DOHH2 (cell line): Measurements from ENCODE around the gene FUOM.

ENCODE experiments used
- H3F3A ChIP-seq: fragments of 200-600 bp; sonication (generic), shearing (Covaris generic); 2 replicates; pipeline ENCODE4 v1.6.0; 2016; ENCODE audit warnings: antibody characterized with exemption, mild to moderate bottlenecking; ENCODE audit not compliant: control insufficient read depth, insufficient read depth
- H3K27ac ChIP-seq: fragments of 200-600 bp; sonication (generic); 2 replicates; pipeline ENCODE4 v1.5.1; 2014; ENCODE audit warnings: low read depth, mild to moderate bottlenecking, low read length, moderate library complexity
- H3K27me3 ChIP-seq: fragments of 200-600 bp; sonication (generic); 2 replicates; pipeline ENCODE4 v1.6.1; 2014; ENCODE audit warnings: mild to moderate bottlenecking, low read length, mixed read lengths; ENCODE audit not compliant: control insufficient read depth
- H3K36me3 ChIP-seq: fragments of 200-600 bp; sonication (generic); 2 replicates; pipeline ENCODE4 v1.6.1; 2014; ENCODE audit warnings: mild to moderate bottlenecking, low read length, moderate library complexity, mixed read lengths; ENCODE audit not compliant: control insufficient read depth
- H3K4me1 ChIP-seq: fragments of 200-600 bp; sonication (generic); 2 replicates; pipeline ENCODE4 v1.6.1; 2014; ENCODE audit warnings: mild to moderate bottlenecking, low read length, mixed read lengths; ENCODE audit not compliant: control insufficient read depth
- H3K4me2 ChIP-seq: fragments of 200-600 bp; sonication (generic); 2 replicates; pipeline ENCODE4 v1.6.0; 2014; ENCODE audit warnings: mild to moderate bottlenecking, low read length, moderate library complexity
- H3K4me3 ChIP-seq: fragments of 200-600 bp; sonication (generic); 2 replicates; pipeline ENCODE4 v1.5.1; 2014; ENCODE audit warnings: mild to moderate bottlenecking, low read length, mixed read lengths
- H3K79me2 ChIP-seq: fragments of 200-600 bp; sonication (generic); 2 replicates; pipeline ENCODE4 v1.6.1; 2014; ENCODE audit warnings: mild to moderate bottlenecking, low read length, mixed read lengths; ENCODE audit not compliant: control insufficient read depth
- H3K9me2 ChIP-seq: fragments of 200-600 bp; sonication (generic); replicated peaks from 2 replicates; pipeline ENCODE4 v1.6.1; 2014; ENCODE audit warnings: mild to moderate bottlenecking, low read length, mixed read lengths; ENCODE audit not compliant: control insufficient read depth
- H3K9me3 ChIP-seq: fragments of 200-600 bp; sonication (generic); 2 replicates; pipeline ENCODE4 v1.6.1; 2014; ENCODE audit warnings: antibody characterized with exemption, low read length, mixed read lengths; ENCODE audit not compliant: control insufficient read depth, insufficient read depth
- H4K20me1 ChIP-seq: fragments of 200-600 bp; sonication (generic); 2 replicates; pipeline ENCODE4 v1.6.0; 2014; ENCODE audit warnings: low read depth, mild to moderate bottlenecking, antibody characterized with exemption, low read length, moderate library complexity; ENCODE audit not compliant: control insufficient read depth, insufficient read depth
- CTCF ChIP-seq: fragments of 200-600 bp; sonication (generic); IDR thresholded peaks from one replicate; pipeline ENCODE4 v1.5.1; 2014; ENCODE audit warnings: antibody characterized with exemption, mild to moderate bottlenecking, low read depth, low read length; ENCODE audit not compliant: poor library complexity, severe bottlenecking
- EZH2phosphoT487 ChIP-seq: fragments of 200-600 bp; sonication (generic); IDR thresholded peaks from 2 replicates; pipeline ENCODE4 v1.6.1; 2017; ENCODE audit warnings: borderline replicate concordance, mild to moderate bottlenecking, antibody characterized with exemption, low read length, moderate library complexity, mixed read lengths

The FUOM gene

GRCh38 chr10:133338080-133339071 is 19.4 kb downstream of the FUOM start:
- no peak overlapping the region for H3K27ac ChIP-seq
- no peaks in the 10 kb centered on the region for H3K36me3 ChIP-seq
- H3K9me3 ChIP-seq = peaks cover 30% of the 10 kb centered on the region; the same call in 1 of the 2 replicates
- TF ChIP-seq EZH2phosphoT487 (no peak), CTCF (no peak)
- H3K4me2 ChIP-seq = no peak overlapping the region
- no peaks in the 10 kb centered on the region for H3K79me2 ChIP-seq
- H3K4me1 ChIP-seq = no peaks in the 10 kb centered on the region
- no peaks in the 10 kb centered on the region for H3K9me2 ChIP-seq
- H3F3A ChIP-seq = no peaks in the 10 kb centered on the region
- H3K27me3 ChIP-seq = peaks cover 5% of the 10 kb centered on the region
- no peak overlapping the region for H3K4me3 ChIP-seq
- no peaks in the 10 kb centered on the region for H4K20me1 ChIP-seq

- H3K79me2 ChIP-seq = no peaks in the 10 kb centered on the region
- no peak overlapping the region for H3K4me2 ChIP-seq
- H3F3A ChIP-seq = no peaks in the 10 kb centered on the region
- TF ChIP-seq CTCF (no peak), EZH2phosphoT487 (no peak)
- H3K4me1 ChIP-seq = no peaks in the 10 kb centered on the region
- no peaks in the 10 kb centered on the region for H3K36me3 ChIP-seq
- no peaks in the 10 kb centered on the region for H3K9me2 ChIP-seq
- H3K27ac ChIP-seq = no peak overlapping the region
- H3K27me3 ChIP-seq = peaks cover 5% of the 10 kb centered on the region
- peaks cover 30% of the 10 kb centered on the region; the same call in 1 of the 2 replicates for H3K9me3 ChIP-seq
- no peaks in the 10 kb centered on the region for H4K20me1 ChIP-seq
- H3K4me3 ChIP-seq = no peak overlapping the region
Measured at GRCh38 chr10:133337370-133337725, 20.5 kb downstream of the FUOM start.

- Histone ChIP-seq H3K9me2 (no peaks in the 10 kb centered on the region), H3K9me3 (peaks cover 30% of the 10 kb centered on the region; the same call in 1 of the 2 replicates), H3K79me2 (no peaks in the 10 kb centered on the region), H3K4me2 (no peak within 1 kb of the TSS), H4K20me1 (no peaks in the 10 kb centered on the region), H3K27ac (no peak within 1 kb of the TSS), H3K27me3 (peaks cover 9% of the 10 kb centered on the region), H3K4me1 (no peaks in the 10 kb centered on the region), H3K36me3 (no peaks in the 10 kb centered on the region), H3K4me3 (no peak within 1 kb of the TSS), H3F3A (no peaks in the 10 kb centered on the region)
- no peak for TF ChIP-seq CTCF
- TF ChIP-seq EZH2phosphoT487 = no peak
Measured at GRCh38 chr10:133336577-133337369, 21.0 kb downstream of the FUOM start, which contains the start of gene CALY. Gene CALY, minus strand, starts transcription at chr10:133336896. Its CDS starts 7,907 bp downstream, at chr10:133328989.
